Activated CD4-positive, CD25-positive, alpha-beta regulatory T cell treated with anti-CD3 and anti-CD28 coated beads, Interleukin-2, amount 50 U/mL, for 24 hours (primary cell): Measurements from ENCODE around the gene PTGDS.
A peak's percentile ranks its signal among the peaks of the same experiment; 100 is the strongest.

Experiments
- ATAC-seq, 2 donors: fragments of 150-1000 bp; cut with Tn5 transposase; one replicate each; pipeline ENCODE4 v1.10.0; 2021; ENCODE audit warnings: mild to moderate bottlenecking in 1 of 2, moderate library complexity in 1 of 2

PTGDS gene

DNA sequence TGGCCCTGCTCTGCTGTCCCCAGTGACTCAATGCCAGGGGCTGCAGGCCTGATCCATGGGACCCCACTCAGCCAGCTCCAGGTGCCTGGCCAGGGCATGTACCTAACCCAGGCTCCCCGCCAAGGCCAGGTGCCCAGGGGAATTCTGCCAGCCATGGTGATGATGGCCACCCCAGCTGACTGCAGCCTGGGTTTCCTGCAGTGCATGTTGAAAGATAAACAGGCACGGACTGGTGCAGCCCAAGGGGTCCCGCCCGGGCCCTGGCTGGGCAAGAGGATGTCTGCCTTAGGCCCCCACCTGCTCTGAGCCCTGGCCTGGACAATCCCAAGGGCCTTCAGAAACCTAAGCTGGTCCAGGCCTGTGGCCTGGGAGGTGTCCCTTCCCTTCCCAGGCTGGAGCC lies 49.5 kb downstream of the PTGDS start:
- ATAC-seq = no peak

DNA sequence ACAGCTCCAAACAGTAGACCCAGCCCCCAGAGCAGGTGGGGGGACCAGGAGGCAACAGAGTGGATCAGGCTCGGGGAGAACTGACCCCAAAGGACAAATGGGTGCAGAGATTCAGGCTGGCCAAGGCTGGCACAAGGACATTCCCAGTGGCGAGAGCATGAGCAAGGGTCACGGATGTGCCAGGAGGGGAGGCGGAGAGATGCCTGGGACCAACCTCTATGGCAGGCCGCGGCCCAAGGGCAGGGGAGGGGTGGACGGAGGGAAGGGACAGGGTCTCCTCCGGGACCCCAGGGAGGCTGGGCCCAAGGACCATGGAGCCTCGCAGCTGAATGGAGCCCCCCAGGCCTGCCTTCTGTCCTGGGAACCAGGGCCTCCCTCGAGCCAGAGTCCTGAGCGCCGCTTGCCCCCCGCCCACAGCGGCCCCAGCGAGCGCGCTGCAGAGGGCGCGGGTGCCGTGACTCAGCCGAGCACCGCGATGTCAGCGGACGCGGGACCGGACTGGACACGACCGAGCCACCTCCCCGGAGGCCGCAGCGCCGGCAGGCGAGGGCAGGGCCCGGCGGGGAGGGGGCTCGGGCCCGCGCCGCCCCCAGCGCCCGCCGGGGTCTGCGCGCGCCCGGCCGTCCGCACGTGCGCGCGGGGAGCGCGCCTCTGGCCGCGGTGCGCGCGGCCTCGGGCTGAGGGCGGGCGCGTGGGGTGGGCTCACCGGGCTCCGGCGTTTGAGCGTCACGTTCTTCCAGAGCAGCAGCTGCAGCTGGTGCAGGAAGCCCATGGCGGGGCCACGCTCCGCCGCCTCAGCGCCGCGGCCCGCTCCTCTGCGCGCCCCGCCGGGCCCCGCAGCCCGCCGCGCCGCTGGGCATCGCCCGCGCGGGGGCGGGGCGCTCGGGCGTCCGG lies 50.3 kb downstream of the PTGDS start, which contains the start of gene ABCA2:
Gene ABCA2, minus strand, starts transcription at position 869 of the 894 bp plus-strand sequence. Its CDS starts 97 bp downstream, at position 772.
- ATAC-seq = no peak

DNA sequence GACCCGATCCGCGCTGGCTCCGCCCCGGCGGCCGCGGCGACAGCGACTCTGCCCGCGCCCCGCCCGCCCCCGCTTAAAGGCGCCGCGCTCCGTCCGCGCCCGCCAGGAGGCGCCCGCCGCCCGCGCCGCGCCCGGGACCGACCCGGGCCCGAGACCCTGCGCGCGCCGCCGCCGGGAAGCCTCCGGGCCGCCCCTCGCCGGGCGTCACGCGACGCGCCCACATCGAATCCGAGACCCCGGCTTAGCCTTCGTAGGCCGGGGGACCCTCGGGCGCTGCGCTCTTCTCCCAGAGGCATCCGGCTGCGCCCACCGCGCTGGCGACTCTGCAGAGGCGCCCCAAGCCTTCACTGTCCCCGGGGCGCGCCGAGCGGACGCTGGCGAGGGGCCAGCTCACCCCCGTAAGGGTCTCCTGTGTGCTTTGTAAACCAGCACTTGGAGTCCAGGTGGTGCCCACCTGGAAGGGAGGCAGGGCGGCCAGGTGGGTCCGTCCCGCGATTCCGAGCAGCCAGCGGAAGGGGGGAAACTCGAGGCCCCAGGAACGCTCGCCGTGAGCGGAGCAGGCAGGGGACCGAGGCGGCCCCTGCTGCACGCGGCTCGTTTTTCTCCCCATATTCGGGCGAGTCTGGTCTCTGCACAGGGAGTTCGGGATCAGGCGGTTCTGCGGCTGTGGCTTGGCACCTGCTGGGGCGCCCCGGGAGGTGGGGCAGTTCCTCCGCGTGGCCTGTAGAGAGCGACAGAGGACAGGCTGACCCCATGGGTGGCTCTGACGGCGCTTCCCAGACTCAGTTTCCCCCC lies 51.2 kb downstream of the PTGDS start:
- ATAC-seq = peak; percentile 42 to 62

DNA sequence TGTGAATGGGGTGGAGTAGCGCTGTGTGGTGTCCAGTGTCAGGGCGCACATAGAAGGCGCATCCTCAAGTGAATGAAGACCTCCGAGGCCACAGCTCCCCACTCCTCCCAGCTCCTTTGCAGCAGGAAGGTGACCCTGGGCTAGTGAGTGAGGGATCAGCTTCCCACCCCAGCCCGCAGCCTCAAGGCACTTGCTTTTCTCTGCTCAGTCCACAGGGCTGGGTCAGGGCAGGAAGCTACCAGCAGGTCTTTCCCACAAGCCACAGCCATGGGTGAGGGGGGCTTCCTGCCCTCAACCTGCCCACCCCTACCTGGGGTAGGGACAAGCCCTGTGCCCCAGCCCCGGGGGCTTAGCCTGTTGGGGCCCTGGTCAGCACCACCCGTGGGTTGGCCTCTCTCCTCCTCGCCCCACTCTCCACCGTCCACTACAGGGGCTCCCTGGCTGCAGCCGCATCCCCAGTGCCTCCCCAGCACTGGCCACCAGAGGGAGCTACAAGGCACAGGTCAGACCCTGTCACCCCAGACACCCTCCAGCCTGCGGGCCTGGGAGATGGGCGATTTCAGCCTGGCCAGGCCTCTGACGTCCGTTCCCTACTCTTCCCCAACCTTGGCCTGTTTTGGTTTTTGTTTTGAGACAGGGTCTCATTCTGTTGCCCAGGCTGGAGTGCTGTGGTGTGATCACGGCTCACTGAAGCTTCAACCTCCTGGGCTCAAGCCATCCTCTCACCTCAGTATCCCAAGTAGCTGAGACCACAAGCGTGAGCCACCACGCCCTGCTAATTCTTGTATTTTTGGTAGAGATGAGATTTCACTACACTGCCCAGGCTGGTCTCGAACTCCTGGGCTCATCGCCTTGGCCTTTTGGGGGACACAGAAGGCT lies 52.0 kb downstream of the PTGDS start:
- ATAC-seq = peak; percentile 36 to 39

DNA sequence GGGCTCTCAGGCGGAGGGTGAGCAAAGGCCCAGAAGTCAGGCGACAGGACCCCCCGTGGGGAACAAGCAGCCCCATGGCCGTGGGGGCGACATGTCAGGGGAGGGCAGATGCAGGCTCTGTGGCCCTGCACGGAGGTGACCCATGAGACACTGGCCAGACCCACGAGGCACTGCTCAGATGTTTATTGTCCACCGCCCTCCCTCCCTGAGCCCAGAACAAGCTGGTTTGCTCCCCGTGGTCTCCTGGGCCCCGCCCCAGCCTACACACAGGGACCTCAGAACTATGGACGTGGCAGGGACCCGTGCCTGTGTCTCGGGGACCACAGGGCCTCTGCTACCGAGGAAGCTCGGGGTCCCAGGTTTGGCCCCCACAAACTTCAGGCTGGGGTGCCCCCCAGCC lies 52.7 kb downstream of the PTGDS start:
- no peak for ATAC-seq

DNA sequence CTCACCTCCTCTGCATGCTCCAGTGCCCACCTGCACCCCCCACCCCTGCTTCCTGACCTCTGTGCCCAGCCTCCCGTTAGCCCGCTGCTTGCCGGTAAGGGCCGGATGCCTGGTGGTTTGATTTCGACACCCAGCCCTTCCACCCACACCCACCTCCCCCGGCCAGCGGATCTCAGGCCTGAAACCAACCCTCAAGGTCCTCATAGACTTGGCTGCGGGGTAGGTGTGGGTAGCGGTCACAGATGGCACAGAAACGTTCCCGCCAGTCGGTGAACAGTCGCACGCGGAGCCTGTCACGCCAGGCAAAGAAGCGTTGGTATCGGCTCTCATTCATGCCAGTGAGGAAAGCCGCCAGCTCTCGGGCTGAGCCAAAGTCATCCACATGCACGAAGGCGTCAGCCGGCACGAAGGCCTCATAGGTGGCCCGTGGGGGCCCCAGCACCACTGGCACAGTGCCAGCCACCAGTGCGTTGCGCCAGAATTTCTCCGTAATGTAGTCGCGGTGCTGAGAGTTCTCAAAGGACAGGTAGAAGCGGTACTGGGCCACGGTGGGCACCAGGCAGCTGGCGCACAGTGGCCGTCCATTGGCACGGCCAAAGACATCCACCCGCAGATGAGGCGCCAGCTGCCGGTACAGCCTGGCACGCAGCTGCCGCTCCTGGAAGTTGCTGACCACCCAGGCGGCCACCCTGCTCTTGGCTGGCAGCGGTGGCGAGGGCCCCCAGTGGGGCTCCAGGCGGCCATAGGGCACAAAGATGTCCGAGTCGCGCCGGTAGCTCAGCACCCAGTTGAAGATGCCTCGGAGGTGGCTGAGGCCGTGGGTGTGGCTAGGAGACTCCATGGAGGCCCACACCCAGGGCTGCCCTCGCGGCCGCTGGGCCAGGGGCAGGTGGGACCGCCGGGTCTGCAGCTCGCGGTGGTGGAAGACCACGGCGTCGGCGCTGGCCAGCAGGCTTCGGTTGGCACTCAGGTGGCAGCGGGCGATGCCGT lies 53.5 kb downstream of the PTGDS start:
- ATAC-seq = peak in 1 of 2 donors; percentile 2
